H1 (cell line): Measurements from ENCODE around the gene CALY. TPM values are rescaled to one million over a fixed set of nuclear protein-coding genes. Genes with fewer than 3 reads are reported as not detected.

Experiments
- CTCF ChIA-PET: fragments of 300-600 bp; sonication (Branson Sonifier 250); formaldehyde crosslinking; loops from one replicate; lab custom pipeline; 2021; ENCODE audit not compliant: partially characterized antibody; lab: Charles Lee
- POLR2A ChIA-PET: fragments of 300-600 bp; sonication (Branson Sonifier 250); formaldehyde crosslinking; loops from one replicate; lab custom pipeline; 2021; ENCODE audit warnings: inconsistent platforms; ENCODE audit not compliant: partially characterized antibody; lab: Charles Lee
- DNase-seq, 2 experiments: peaks; one replicate each; pipeline versions ENCODE4 v3.0.0 to v3.0.0-alpha.2; 2010 to 2022; ENCODE audit warnings: low spot score in 2 of 2, low read depth in 1 of 2, mixed read lengths in 1 of 2
- FAIRE-seq: peaks from 2 replicates; lab custom pipeline; 2011; peaks lifted over from hg19 to GRCh38; lab: Jason Lieb, UNC
- H2AFZ ChIP-seq: 2 replicates; pipeline ENCODE4 v1.8.1; 2012; ENCODE audit warnings: low read length, inconsistent platforms
- H2AK5ac ChIP-seq: 2 replicates; pipeline ENCODE4 v1.6.1; 2013; ENCODE audit warnings: low read depth, low read length
- H2BK120ac ChIP-seq: replicated peaks from 2 replicates; pipeline ENCODE3; 2013; ENCODE audit warnings: low read depth, low read length, inconsistent platforms
- H2BK12ac ChIP-seq: 2 replicates; pipeline ENCODE4 v1.6.1; 2013; ENCODE audit warnings: low read depth, low read length
- H2BK15ac ChIP-seq: 2 replicates; pipeline ENCODE4 v1.6.1; 2013; ENCODE audit warnings: low read length
- H2BK20ac ChIP-seq: 2 replicates; pipeline ENCODE4 v1.6.1; 2013; ENCODE audit warnings: low read length
- H2BK5ac ChIP-seq: 2 replicates; pipeline ENCODE4 v1.6.1; 2013; ENCODE audit warnings: low read depth, low read length
- H3K14ac ChIP-seq: 2 replicates; pipeline ENCODE4 v1.6.1; 2013; ENCODE audit warnings: inconsistent platforms; ENCODE audit not compliant: insufficient read length
- H3K18ac ChIP-seq: 2 replicates; pipeline ENCODE4 v1.6.1; 2013; ENCODE audit warnings: low read length; ENCODE audit errors: extremely low read depth
- H3K23ac ChIP-seq: 2 replicates; pipeline ENCODE4 v1.6.1; 2013; ENCODE audit warnings: inconsistent platforms; ENCODE audit not compliant: insufficient read length
- H3K23me2 ChIP-seq: 2 replicates; pipeline ENCODE4 v1.6.1; 2013; ENCODE audit warnings: low read depth, low read length
- H3K27ac ChIP-seq: 2 replicates; pipeline ENCODE4 v1.6.1; 2011; ENCODE audit warnings: low read depth, low read length, inconsistent platforms
- H3K27me3 ChIP-seq, 4 experiments: replicated peaks in 1 of 4; 1 replicate in 1 of 4; 2 replicates in 3 of 4; pipeline versions ENCODE4 v1.6.1 to v1.8.1; 2011 to 2013; ENCODE audit warnings: low read length in 3 of 4, mild to moderate bottlenecking in 3 of 4, inconsistent platforms in 2 of 4, mixed read lengths in 2 of 4, moderate library complexity in 1 of 4; ENCODE audit not compliant: control insufficient read depth in 3 of 4, insufficient read depth in 3 of 4; ENCODE audit errors: extremely low read depth in 1 of 4
- H3K36me3 ChIP-seq, 4 experiments: 2 replicates each; pipeline versions ENCODE4 v1.6.1 to v1.8.1; 2011 to 2013; ENCODE audit warnings: mild to moderate bottlenecking in 4 of 4, low read length in 3 of 4, moderate library complexity in 2 of 4, control low read depth in 1 of 4, inconsistent platforms in 1 of 4; ENCODE audit not compliant: insufficient read depth in 4 of 4, control insufficient read depth in 2 of 4
- H3K4ac ChIP-seq: replicated peaks from 2 replicates; pipeline ENCODE3; 2013; ENCODE audit warnings: low read length, low read depth, mixed read lengths, inconsistent platforms; ENCODE audit not compliant: insufficient read length
- H3K4me1 ChIP-seq, 4 experiments: replicated peaks in 1 of 4; 1 replicate in 1 of 4; 2 replicates in 3 of 4; pipeline versions ENCODE4 v1.6.1 to v1.8.1; 2011 to 2013; ENCODE audit warnings: low read length in 3 of 4, inconsistent platforms in 2 of 4, mixed read lengths in 1 of 4; ENCODE audit not compliant: insufficient read depth in 4 of 4, control insufficient read depth in 3 of 4
- H3K4me2 ChIP-seq, 2 experiments: 2 replicates each; pipeline versions ENCODE4 v1.6.1 to v1.8.1; 2011 to 2013; ENCODE audit warnings: low read depth in 2 of 2, low read length in 2 of 2, control low read depth in 1 of 2, inconsistent platforms in 1 of 2, mild to moderate bottlenecking in 1 of 2; ENCODE audit not compliant: insufficient read depth in 1 of 2
- H3K4me3 ChIP-seq, 4 experiments: fragments of 200-600, 300-600 bp in 1 of 4; sonication (generic), shearing (Covaris generic), sonication (Bioruptor Twin) in 1 of 4; 2 replicates each; pipeline versions ENCODE4 v1.5.1 to v1.8.1; 2011 to 2016; ENCODE audit warnings: low read length in 4 of 4, low read depth in 3 of 4, control low read depth in 2 of 4, inconsistent platforms in 2 of 4, mild to moderate bottlenecking in 2 of 4, mixed read lengths in 1 of 4, moderate library complexity in 1 of 4; ENCODE audit not compliant: insufficient read depth in 2 of 4; ENCODE audit errors: extremely low read depth in 1 of 4
- H3K56ac ChIP-seq: replicated peaks from 2 replicates; pipeline ENCODE3; 2013; ENCODE audit warnings: low read depth, mild to moderate bottlenecking, mixed read lengths, low read length, inconsistent platforms; ENCODE audit not compliant: insufficient read length
- H3K79me1 ChIP-seq: 2 replicates; pipeline ENCODE4 v1.6.1; 2013; ENCODE audit warnings: low read depth, low read length, control low read depth
- H3K79me2 ChIP-seq, 2 experiments: 2 replicates each; pipeline versions ENCODE4 v1.6.1 to v1.8.1; 2012 to 2013; ENCODE audit warnings: low read length in 2 of 2, mild to moderate bottlenecking in 2 of 2, inconsistent platforms in 1 of 2; ENCODE audit not compliant: insufficient read depth in 2 of 2, control insufficient read depth in 1 of 2
- H3K9ac ChIP-seq, 4 experiments: replicated peaks in 1 of 4; 1 replicate in 1 of 4; 2 replicates in 3 of 4; pipeline versions ENCODE4 v1.6.1 to v1.8.1; 2011 to 2013; ENCODE audit warnings: low read depth in 3 of 4, low read length in 3 of 4, control low read depth in 2 of 4, mild to moderate bottlenecking in 2 of 4, moderate library complexity in 2 of 4, inconsistent platforms in 1 of 4; ENCODE audit errors: extremely low read depth in 1 of 4
- H3K9me3 ChIP-seq, 2 experiments: 2 replicates each; pipeline versions ENCODE4 v1.6.1 to v1.8.1; 2012 to 2013; ENCODE audit warnings: mild to moderate bottlenecking in 2 of 2, moderate library complexity in 2 of 2, control low read depth in 1 of 2, inconsistent platforms in 1 of 2, low read depth in 1 of 2, low read length in 1 of 2, mixed read lengths in 1 of 2; ENCODE audit not compliant: insufficient read depth in 2 of 2
- H4K20me1 ChIP-seq, 2 experiments: replicated peaks in 1 of 2; 2 replicates each; pipeline versions ENCODE3 to v1.8.1; 2011 to 2013; ENCODE audit warnings: inconsistent platforms in 2 of 2, low read length in 2 of 2, mild to moderate bottlenecking in 1 of 2; ENCODE audit not compliant: insufficient read depth in 2 of 2, control insufficient read depth in 1 of 2
- H4K5ac ChIP-seq: 2 replicates; pipeline ENCODE4 v1.6.1; 2013; ENCODE audit warnings: low read length, low read depth, mixed read lengths, inconsistent platforms; ENCODE audit not compliant: insufficient read length
- H4K8ac ChIP-seq: 2 replicates; pipeline ENCODE4 v1.8.0; 2013; ENCODE audit warnings: mild to moderate bottlenecking, moderate library complexity, low read length, inconsistent platforms; ENCODE audit not compliant: insufficient read depth; ENCODE audit errors: extremely low read depth
- H4K91ac ChIP-seq: replicated peaks from 2 replicates; pipeline ENCODE3; 2013; ENCODE audit warnings: low read length, mixed read lengths, inconsistent platforms; ENCODE audit not compliant: insufficient read length
- CEBPB ChIP-seq: IDR thresholded peaks from 2 replicates; pipeline ENCODE4 v1.6.1; 2012; ENCODE audit warnings: low read depth, low read length
- GABPA ChIP-seq: IDR thresholded peaks from 2 replicates; pipeline ENCODE4 v1.6.1; 2011; ENCODE audit warnings: mild to moderate bottlenecking, low read length, moderate library complexity, borderline replicate concordance; ENCODE audit not compliant: insufficient read depth
- SP2 ChIP-seq: IDR thresholded peaks from 2 replicates; pipeline ENCODE4 v1.6.1; 2012; ENCODE audit warnings: mild to moderate bottlenecking, low read length, inconsistent platforms
- TAF1 ChIP-seq: IDR thresholded peaks from 2 replicates; pipeline ENCODE4 v1.6.1; 2011; ENCODE audit warnings: mild to moderate bottlenecking, low read depth, low read length
- WGBS, 2 experiments: shearing (Covaris generic) in 1 of 2; methylation state at CpG; one replicate each; pipeline versions ENCODE4 v1.1.6 to v1.1.7; 2013 to 2015; ENCODE audit warnings: low lambda C conversion rate in 2 of 2, mixed read lengths in 2 of 2, inconsistent platforms in 1 of 2, low coverage in 1 of 2, missing lambda C conversion rate in 1 of 2; ENCODE audit not compliant: insufficient replicate concordance in 2 of 2, insufficient coverage in 1 of 2, insufficient read length in 1 of 2; ENCODE audit errors: extremely low coverage in 1 of 2, missing lambda C conversion rate in 1 of 2; 5-methylcytosine and 5-hydroxymethylcytosine counted together
- polyA plus RNA-seq, 7 experiments: library from polyadenylated mRNA; depleted of rRNA in 3 of 7; stranded (reverse) in 5 of 7; unstranded in 2 of 7; fragments of >200 nt in 5 of 7; fragments of 200-250 nt in 2 of 7; gene quantifications; 1 replicate in 5 of 7; 2 replicates in 1 of 7; 4 replicates in 1 of 7; pipeline versions ENCODE4 v1.2.1 to v1.2.3, GENCODE V29; 2011 to 2013; ENCODE audit warnings: missing spikeins in 2 of 7, mixed read lengths in 2 of 7
- total RNA-seq: library from RNA; stranded (reverse); fragmentation: NEBNext Ultra II Directional; extraction: Animal tissue kit (Norgen Biotek cat#: 25700); gene quantifications from 2 replicates; pipeline ENCODE4 v1.2.1, GENCODE V29; 2021

CALY gene
- total and polyA plus RNA-seq, 2 of the 8 experiments (the other 6 are each of a cell fraction or from before 2014, with no cell fraction given) = 1.3 to 1.5 TPM

- Histone ChIP-seq H3K36me3 (no peaks in the 10 kb centered on the region; a peak in 1 of 8 replicates), H2BK5ac (no peak overlapping the region), H3K23ac (no peak overlapping the region), H3K4me1 (peaks cover 0 to 16% (median 7%) of the 10 kb centered on the region in 4 experiments; a peak in 6 of 7 replicates), H2AFZ (no peak overlapping the region), H3K4ac (no peak overlapping the region), H3K4me2 (no peak overlapping the region), H2AK5ac (0 out of 2 replicates have a peak overlapping the region, but pooled peaks have one; percentile 24), H3K56ac (no peak overlapping the region), H3K23me2 (peaks cover 31% of the 10 kb centered on the region; the same call in 1 of the 2 replicates), H3K79me2 (no peaks in the 10 kb centered on the region), H2BK120ac (no peak overlapping the region), H3K27ac (no peak overlapping the region), H2BK15ac (no peak overlapping the region), H3K14ac (no peak overlapping the region), H4K91ac (no peak overlapping the region), H3K4me3 (no peak overlapping the region), H2BK12ac (no peak overlapping the region), H3K27me3 (peaks cover 20 to 39% (median 35%) of the 10 kb centered on the region in 4 experiments), H3K18ac (no peak overlapping the region), H2BK20ac (0 out of 2 replicates have a peak overlapping the region, but pooled peaks have one; percentile 61), H4K5ac (no peak overlapping the region), H3K9ac (no peak overlapping the region), H4K20me1 (peaks cover 0 to 20% of the 10 kb centered on the region in 2 experiments), H4K8ac (no peak overlapping the region), H3K9me3 (peaks cover 0 to 4% of the 10 kb centered on the region in 2 experiments; a peak in 1 of 4 replicates), H3K79me1 (no peaks in the 10 kb centered on the region)
- FAIRE-seq (no peak), DNase-seq (no peak)
- CTCF ChIA-PET = interaction anchor here (0.6 to 2.3 kb wide), 3 partner anchors 10 to 14 kb away, joined by 3 to 7 read pairs (median 6); no protein-coding TSS in a partner anchor
- TF ChIP-seq TAF1 (no peak), SP2 (no peak), CEBPB (no peak), GABPA (no peak)
- POLR2A ChIA-PET = interaction anchor here (1.5 kb wide), 1 partner anchor 13 kb away, joined by 5 read pairs; no protein-coding TSS in a partner anchor
- 89% methylated on average over 10 of the region's 13 CpGs; no CpG with 5 or more reads in 1 of the 2 experiments for WGBS, 2 experiments
Observed at GRCh38 chr10:133339708-133340380, 3.1 kb upstream of the CALY start.
